ENCODE measurements around the gene ELOVL4.
A peak's percentile ranks its signal among the peaks of the same experiment; 100 is the strongest.

Gene ELOVL4

DNA sequence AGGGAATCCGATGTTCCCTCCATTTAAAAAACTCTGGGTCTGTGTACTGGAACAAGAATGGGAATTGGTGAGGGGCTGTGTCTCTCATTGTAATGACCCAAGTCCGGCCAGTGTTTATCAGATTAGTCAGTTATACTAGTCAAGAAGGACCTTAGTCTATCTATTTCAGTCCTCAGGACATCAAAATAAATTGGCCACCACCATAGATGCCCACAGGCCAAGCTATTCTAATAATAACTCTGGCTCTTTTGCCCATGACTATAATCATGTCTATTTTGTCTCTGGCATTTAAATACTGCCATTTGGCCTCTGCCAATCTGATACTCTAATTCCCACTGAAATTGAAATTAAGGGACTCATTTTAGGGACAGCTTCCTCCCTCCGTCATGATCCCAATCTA, 37.8 kb downstream of the ELOVL4 start:
- DNase-seq = no peak

DNA sequence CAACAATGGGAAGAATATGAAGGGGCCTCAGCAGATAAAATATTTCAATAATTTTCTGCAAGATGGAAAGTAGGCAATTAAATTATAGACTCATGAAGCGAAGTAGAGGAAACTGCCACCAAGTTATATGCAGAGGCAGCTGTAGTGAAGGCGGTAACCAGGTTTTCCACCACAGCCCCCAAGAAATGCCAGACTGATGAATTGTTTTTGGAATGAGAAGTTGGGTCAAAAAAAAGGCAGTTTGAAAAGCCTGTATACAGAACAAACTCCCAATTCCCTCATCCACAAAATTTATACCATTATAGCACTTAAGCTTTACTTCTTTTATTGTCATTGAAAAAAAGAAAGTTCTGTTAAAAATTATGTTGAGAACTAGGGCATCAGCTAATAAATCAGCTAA, 45.3 kb downstream of the ELOVL4 start:
- DNase-seq = no peak

DNA sequence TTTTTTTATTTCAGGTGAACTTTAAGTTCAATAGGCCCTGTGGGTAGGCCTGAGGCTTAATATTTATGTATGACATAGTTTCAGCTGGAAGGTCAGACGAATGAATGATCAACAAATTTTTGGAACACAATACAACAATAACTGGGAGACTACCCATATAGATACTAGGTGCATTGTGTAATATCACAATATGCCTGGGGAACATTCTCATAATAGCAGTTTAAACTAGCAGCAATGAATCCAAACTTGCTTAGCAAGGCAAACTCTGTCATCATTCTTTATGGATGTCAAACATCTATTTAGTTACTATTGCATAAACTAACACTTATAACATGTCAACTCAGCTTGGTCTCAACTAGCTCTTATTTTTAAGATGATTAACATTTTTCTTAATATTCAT, 49.3 kb downstream of the ELOVL4 start:
- DNase-seq = no peak

DNA sequence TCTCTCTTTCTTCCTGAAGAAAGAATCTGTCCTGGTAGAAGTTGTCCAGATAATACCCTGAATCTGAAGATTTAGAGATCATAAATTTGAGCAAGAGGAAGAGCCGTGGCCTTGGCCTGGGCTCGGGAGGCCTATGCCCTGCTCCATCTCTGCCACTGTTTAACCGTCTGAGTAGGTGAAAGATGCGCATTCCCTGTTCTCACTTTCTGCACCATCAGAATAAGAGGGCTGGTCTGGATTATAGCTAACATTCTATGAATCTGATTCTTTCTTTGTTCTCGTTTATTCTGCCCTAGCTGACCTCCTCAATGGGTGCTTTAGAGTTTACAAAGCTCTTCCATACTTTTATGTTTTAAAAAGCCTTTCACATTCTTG, 51.3 kb downstream of the ELOVL4 start:
- no peak for DNase-seq

DNA sequence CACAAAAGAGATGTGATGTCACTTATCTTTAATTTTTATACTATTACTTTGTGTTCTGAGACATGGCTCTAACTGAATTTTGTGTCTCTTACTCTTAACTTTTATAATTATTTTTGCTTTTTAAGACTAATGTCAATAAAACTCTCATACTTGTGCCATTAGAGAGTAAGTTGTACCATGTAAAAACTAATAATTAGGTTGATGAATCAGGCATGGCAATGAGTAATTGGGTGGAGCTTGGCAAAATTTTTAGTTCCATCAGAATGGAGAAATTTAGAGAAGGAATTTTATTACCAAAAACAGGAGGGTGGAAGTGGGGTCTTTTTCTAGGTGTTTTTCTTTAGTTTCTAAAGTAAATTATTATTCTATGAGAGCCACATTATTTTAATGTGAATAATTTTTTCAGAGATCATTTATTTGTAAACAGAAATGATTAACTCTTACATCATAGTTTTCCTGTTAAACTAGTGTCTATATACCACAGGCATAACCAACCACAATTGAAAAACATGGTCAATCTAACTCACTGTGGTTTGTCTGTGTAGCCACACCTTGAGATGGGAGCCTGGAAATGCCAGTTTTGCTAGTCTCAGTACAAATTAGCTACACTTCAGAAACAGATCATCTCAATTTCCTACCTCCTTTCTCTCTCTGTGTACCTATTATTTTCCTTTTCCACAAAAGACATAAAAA, 51.8 kb downstream of the ELOVL4 start:
- no peak for DNase-seq

DNA sequence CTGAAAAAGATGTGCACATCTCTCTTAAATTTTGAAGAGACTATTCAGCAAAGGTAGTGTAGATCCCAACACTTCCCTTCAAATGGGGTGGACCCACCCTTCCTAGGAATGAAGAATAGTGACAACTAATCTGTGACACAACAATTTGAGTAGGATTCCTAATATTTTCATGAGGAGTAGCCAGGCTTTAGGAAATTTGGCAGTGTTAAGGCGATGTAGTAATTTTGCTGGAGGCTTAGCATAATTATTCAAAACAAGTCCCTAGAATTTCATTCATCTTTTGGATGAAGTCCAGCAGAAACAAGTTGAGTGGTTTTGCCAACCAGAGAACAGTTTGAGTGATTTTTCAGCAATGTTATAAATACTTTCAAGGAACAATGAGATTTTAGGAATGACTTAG, 52.4 kb downstream of the ELOVL4 start:
- DNase-seq = no peak

DNA sequence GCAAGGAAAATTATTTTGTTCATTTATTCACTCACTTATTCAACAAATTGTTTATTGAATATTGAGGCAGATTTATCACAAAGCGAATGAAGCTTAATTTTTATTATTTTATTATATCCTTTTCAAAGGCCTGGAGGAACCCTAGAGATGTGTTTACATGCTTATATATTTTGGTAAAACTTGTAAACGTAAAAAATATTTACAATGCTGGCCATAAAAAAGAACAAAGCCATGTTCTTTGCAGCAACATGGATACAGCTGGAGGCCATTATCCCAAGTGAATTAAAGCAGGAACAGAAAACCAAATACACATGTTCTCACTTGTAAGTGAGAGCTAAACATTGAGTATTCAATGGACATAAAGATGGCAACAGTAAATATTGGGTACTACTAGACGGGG, 58.8 kb downstream of the ELOVL4 start:
- no peak for DNase-seq

DNA sequence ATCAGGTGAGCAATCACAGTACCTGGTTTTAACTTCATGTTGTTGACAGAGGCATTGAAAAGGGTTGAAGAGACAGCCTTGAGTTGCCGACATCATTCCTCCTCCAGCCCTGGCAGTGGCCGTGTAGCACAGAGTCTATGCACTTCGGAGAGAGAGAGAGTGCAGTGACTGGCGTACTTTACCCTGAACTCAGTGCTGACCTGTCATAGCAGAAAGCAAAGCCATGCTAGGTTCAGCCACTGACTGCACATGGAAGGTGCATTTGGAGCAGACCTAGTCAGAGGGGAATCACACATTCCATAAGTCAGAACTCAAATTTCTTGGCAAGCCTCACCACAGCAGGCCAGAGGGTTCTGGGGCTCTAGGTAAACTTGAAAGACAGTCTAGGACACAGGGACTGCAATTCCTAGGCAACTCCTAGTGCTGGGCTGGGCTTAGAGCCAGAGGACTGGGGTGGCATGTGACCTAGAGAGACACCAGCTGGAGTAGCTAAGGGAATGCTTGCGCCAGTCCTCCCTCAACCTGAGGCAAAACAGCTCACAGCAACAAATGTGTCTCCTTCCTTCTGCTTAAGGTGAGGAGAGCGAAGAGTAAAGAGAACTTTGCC, 69.1 kb downstream of the ELOVL4 start:
- DNase-seq = no peak

DNA sequence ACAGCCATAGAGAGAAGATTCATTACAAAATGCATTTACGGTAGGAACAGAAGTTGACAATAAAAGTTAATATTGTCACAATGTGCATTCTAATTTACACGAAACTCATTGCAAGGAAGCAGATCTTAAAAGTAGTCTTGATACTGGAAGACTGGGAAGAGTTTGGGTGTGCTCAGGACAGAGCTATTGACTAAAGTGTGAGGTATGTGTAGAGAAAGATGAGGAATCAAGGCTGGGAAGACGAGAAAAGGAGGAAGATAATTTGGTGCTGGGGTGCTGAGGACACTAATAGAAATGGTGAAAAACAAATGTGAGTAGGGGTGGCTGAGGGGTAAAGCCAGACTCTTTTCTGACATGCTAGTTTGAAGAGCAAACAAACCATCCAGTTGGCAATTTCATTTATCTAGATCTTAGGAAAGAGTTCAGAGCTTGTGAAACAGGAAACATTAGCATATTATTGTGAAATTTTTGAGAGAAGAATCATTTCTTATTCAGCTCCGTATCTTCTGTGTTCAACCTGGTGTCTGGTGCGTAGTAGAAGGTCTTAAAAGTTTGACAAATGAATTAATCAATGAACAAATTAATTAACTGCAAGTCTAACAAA, 72.7 kb downstream of the ELOVL4 start:
- no peak for DNase-seq

DNA sequence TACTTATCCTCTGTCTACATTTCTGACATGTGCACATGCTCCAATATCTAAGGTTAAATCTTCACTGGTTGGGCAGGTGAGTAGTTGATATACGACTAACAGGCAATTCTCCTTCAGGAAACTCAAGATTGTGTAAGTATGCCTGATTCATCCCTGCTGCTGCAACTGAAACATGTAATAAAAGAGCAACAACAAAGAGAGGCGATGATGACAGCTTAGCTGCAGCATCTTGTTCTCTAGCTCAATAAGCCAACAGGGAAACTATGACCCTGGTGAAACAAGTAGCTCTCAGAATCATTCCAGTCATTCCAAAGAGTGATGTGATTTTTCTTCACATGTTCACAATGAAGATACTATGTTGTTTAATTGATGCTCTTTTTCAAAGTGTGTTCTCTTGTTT, 74.4 kb downstream of the ELOVL4 start:
- DNase-seq = no peak

DNA sequence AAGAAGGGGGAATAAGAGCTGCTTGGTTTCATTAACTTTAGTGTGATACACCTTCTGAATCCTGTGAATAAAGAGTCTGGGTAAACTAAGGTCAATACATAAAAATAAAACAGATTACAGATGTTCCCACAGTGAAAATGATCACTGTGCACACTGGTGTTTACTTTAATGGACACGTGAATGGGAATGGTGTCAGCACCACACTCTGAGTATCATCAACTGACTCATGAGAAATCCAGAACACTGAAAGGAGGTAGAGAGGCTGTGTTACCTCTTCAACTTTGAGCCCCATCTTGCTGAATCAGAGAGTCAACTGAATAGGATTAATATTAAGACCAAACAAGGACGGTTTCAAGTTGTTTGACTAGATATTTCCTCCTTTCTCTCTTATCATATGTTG, 75.0 kb downstream of the ELOVL4 start:
- DNase-seq = no peak

DNA sequence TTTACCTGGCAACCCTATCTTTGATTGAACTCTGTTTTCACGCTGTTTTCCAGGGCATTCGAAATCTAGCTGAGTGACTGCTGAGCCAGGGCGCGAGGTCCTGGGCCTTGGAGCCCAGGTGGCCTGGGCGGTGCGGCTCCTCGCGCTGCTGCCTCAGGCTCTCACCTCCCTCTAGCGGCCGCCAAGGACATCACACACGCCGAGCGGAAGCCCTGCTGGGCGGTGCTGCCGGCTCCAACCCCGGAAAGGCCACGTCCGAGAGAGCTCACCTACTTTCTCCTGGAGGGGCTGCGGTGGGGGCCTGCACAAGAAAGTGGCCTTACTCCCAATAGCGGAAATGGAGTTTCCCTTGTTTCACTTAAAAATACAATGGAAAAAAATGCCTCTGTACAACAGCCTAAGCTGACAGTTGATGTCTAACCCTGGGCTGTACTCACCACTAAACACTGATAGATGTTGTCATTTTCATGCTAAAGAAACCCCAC, 77.7 kb downstream of the ELOVL4 start:
- peak; percentile 82 for DNase-seq

DNA sequence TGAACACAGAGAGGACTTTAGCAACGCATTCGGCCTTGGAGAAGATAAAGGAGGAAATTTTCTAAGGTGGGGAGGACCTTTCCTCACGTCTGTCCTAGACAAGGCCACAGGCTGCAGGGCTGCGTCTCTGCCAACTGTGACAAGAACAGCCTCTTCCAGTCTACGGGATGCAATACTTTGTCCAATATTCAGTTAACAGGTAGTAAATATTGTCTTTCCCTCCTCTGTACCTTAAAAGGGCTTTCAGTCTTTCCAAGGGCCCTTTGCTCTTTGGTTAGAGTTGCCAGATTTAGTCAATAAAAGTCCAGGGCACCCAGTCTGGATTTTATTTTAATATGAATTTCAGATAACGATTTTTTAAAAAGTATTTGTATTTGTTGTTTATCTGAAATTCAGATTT, 78.2 kb downstream of the ELOVL4 start:
- peak; percentile 19 for DNase-seq

DNA sequence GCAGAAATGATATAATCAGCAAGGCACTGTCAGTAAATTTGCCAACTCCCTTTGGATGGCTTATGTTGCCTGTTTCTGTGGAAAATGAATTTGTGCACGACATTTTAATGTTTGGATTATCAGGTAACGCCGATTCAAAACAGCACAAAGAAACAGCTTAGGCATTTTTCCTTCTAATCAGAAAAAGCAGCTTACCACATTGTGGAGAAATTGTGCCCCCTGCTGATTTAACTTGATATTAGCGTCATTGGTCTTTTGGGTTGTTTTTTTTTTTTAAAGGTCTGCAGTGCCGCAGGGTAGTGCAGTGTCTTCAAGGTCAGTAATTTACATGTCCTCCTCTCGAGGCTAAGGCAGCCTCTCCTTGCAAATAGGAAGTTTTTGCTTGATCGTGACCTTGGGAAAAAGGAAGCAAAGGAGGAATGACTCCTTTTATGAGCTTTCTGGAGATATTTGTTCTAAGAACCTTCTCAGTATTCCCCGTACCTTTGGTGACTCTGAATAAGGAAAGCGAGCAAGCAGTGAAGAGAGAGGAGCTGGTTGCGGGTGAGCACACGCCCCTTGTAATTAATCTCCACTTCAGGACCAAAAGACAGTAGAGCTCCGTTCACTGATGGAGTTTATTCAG, 79.1 kb downstream of the ELOVL4 start:
- DNase-seq = peak; percentile 83
